ENCODE results near the gene COL11A2.

Gene COL11A2

DNA sequence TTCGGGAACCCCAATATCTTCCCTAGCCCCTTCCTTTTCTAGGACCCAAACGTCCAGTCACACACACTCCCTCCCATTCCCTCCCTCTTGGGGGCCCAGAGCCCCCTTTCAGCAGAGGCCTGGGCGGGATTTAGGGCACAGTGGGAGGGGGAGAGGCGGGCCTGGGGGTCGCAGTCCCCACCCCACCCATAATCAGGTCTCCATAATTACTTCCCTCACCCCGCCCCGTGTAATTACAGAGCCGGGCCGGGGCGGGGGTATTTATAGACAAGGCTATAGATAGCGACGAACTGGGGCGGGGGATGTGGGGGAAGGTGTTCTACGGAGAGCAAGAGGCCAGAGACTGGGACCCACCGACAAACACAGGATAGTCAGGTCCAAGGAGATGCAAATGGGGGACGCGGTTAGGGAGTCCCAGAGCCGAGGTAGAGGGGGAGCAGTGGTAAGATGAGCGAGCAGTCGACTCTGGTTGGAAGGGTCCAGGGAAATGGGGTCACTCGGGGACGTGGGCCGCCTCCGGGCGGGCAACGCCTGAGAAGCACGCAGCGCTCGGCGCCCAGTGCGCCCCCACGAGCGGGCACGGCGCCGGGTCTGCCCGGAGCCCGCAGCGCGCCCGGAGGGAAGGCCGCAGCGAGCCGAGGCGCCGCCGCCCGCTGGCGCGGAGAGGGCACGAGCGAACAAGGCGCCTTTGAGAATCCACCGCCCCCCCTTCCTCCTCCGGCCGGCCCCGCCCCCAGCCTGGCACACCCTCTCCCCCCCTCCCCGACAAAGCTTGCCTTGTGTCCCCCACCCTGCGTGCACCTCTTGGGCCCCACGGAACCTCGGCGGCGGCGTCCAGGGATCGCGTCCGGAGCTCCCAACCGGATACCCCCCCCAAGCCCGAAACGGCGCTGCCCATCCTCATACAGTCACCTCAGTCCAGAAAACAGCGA, 670 bp upstream of the COL11A2 start:
- no peak for DNase-seq (ENCODE audit: low read depth in 2 of 2)

DNA sequence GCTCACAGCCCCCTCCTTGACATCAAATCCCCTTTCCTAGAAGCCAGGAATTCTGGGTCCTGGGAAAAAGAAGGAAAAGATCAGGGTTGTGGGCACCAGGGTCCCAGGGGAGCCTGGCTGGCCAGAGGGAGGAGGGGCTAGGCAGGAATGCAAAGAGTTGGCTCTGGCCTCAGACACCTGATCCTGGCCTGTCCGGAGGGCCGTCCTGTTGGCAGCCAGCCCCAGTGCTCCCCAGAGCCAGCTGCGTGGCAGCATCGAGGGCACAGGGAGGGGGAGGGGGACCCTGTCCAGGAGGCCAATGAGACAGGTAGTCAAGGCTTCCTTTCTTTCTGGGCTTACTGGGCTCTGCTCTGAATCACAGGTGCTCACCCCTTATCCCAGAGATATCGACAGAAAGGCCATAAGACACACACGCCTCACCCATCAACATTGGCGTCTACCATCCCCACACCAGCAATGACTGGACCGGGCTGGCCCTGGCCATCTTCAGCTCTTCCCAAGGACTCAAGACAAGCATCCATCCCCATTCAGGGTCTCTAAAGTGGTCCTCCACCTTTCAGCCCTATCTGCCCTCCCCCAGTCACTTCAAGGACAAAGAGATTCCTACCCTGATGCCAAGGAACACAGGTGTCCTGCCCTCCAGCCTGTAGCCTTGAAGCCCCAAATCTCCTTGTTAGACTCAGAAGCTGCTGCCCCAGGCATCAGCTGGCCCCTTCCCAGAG, 723 bp downstream of the COL11A2 start:
- DNase-seq (ENCODE audit: low read depth in 2 of 2) = no peak

DNA sequence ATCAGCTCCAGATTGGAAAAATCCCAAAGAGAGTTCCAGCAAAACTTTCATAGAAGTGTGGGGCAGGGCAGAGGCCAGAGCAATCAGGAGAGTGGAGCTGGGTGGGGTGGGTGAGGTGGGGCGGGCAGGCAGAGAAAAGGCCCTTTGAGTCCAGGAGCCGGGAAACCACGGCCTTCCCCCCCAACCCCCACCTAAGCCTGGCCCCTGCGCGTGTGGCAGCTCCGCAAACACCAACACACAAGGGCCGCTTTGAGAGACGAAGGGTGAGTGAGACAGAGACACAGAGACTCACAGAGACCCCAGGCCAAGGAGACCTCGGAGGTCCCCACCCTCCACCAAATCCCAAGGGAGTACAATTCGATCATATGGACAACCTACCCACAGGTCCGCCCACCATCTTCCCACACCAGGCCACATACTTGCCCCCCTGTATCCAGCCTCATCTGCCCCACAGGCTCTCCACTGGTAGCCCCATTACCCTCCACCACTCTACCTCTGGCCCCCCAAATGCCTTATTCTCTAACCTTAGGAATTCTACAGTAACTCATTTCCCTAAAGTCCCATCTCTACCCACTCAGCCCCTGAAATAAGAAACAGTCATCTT, 1.7 kb downstream of the COL11A2 start:
- no peak for DNase-seq (ENCODE audit: low read depth in 2 of 2)

DNA sequence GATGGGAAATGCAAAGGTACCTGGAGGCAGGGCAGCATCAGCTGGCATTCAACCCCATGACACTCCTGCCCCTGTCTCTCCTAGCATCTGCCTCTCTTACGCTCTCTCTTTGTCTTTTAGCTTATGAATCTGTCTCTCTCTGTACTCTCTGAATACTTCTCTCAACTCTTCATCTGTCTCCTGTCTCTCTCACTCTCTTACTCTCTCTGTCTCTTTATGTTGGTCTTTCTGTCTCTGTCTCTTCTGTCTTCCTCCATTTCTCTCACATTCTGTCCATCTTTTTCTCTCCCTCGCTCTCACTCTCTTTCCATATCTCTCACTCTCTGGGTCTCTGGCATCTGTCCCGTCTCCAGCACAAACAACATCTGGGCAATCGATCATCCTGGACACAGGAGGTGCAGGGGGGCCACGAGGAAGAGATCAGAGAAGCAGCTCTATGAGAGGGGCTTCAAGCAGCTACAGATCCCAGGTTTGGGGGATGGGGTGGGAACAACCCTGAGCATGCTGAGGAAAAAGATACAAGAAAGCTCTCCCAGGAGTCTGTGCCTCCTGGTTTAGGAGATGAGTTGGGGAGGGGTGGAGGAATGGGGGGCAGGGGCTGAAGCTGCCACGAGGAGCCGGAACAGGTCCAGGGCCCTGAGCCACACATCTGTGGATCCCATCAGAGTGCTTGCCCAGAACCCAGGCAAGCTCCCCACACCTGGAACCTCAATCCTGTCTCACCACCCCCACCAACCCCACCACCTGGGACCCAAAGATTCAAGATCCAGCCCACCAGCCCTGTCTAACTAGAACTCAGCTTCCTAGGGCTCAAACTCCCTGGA, 2.4 kb downstream of the COL11A2 start:
- DNase-seq (ENCODE audit: low read depth in 2 of 2) = no peak

DNA sequence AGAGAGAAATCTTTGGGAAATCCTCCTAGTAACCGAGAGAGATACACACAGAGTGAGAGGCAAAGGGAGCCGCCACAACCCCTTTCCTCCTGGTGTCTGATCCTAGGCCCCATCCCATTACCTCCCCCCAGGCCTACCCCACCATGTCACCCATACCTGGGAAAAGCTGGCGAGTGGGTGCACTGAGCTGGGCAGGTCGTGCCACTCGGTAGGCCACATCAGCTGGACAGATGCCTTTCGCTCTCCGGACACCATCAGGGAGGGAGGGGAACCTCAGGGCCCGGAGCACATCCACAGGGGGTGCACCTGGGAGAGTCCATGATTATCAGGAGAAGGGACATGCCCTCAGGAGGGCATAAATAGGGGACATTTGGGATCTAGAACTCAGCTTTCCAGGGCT, 3.1 kb downstream of the COL11A2 start:
- DNase-seq (ENCODE audit: low read depth in 2 of 2) = no peak

DNA sequence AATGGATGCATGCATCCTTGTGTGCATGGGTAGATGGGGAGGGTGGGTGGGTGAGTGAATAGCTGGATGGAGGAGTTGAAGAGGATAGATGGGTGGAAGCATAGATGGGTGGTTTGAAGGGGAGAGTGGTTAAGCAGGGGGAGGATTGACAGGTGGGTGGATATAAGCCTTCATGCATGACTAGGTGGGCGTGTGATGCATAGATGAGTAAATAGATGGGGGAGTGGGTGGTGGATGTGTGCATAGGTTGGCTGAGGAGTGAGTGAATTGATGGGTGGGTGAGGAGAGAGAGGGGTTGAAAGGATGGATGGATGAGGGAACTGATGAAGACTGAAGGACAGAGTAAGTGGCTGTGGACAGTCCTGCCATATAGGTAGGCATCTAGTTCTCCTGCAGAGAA, 4.5 kb downstream of the COL11A2 start:
- no peak for DNase-seq (ENCODE audit: low read depth in 2 of 2)

DNA sequence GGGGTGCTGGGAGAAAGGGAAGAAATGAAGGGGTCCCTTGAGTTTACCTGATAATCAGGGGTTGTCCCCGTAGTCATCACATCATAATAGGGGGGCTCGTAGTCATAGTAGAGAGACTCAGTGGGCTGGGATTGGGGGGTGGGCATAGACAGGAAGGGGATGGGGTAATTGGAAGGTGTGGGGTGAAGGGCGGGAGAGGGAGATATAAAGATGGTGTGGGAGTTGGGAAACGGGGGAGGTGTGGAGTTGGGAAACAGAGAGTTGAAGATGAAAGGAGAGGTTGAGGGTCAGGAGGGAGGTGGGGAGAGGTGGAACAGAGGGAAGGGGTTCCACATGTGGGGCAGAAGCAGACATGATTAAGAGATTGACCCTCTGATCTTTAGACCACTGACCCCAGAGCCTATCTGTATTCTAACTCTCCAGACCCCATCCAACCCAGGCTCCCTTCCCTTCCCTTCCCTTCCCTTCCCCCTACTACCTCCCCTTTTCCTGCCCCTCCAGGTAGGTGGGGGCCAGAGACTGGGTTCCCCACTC, 6.5 kb downstream of the COL11A2 start:
- no peak for DNase-seq (ENCODE audit: low read depth in 2 of 2)

DNA sequence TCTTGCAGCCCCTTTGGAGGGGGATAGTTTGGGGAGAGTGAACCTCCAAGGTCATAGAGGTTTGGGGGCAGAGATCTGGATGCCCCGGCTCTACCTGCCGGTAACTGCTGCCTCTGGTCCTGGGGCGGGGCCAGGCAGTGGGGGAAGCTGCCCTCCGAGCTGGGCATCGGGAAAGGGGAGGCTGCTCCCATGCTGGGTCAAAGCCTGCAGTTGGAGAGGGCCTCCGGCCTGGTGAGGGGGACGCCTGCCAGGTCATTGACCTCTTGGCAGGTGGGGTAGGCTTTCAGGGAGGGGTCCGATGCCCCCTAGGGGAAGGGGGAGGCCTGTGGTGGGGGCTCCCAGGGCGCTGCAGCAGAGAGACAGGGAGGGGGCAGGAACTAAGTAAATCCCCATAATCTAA, 7.1 kb downstream of the COL11A2 start:
- no peak for DNase-seq (ENCODE audit: low read depth in 2 of 2)

DNA sequence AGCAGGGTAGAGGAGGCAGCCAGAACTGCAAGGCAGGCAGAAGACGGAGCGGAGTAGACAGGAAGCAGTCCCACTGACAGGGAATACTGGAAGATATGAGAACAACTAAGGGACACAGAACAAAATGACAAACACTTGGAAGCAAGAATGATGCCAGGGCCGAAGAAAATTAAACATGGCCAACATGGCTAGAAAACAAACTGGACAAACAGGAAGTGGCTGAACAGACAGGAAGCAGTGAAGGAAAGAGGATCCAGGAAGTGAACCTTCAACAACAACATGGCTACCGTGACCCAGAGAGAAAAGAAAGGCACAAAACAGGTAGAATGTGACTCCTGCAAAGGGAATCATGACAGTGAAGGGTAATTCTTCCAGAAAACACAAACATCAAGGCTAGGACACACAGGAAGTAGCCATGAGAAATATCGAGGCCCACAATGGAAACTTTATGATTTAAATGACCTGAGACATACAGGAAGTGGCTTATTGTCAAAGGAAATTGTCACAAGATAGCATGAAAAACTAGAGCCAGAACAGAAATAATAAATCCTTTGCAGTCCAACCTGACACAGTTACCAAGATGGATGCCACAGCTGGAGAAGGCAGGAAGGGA, 9.1 kb downstream of the COL11A2 start:
- no peak for DNase-seq (ENCODE audit: low read depth in 2 of 2)

DNA sequence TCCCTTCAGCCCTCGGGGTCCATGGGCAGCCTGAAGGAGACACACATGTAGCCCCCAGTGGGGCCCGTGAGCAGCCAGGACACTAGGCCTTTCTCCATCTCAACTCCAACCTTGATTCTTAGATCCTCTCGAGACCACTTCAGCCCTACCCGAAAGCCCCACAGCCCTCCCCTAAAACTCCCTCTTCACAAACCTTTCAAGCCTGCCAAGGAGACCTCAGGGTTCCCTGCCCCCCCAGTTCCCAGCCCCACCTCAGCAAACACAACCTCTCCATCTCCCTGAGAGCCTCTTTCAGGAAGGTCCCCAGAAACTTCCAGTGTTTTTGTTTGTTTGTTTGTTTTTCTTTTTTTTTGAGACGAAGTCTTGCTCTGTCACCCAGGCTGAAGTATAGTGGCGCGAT, 11.1 kb downstream of the COL11A2 start:
- no peak for DNase-seq (ENCODE audit: low read depth in 2 of 2)

DNA sequence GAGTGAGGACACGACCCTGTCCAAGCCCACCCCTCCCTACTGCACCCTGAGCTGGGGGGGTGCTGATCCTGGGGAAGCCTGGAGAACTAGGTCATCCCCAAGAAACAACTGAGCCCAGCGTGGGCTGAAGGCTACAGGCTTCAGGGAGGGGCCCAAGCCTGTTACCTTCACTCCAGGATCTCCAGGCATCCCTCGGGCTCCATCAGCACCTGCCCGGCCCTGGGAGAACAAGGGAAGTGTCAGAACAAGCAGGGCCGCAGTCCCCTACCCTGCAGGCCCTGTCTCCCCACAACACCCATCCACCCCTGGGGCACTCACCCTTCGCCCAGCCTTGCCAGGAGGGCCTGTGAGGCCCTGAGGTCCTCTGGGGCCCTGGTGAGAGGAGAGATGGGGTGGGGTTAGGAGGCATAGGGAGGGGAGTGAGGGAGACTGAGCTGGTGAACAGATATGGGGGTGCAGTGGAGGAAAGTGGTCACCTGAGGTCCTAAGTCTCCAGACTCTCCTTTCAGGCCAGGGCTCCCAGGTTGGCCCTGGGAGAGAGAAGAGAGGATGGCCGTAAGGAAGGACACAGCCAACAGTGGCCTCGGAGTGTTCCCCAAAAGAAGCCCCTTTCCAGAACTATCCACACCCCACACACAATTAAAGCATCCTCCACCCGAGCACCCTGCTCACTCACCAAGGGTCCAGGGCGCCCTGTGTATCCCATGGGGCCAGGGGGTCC, 13.4 kb downstream of the COL11A2 start:
- no peak for DNase-seq (ENCODE audit: low read depth in 2 of 2)

DNA sequence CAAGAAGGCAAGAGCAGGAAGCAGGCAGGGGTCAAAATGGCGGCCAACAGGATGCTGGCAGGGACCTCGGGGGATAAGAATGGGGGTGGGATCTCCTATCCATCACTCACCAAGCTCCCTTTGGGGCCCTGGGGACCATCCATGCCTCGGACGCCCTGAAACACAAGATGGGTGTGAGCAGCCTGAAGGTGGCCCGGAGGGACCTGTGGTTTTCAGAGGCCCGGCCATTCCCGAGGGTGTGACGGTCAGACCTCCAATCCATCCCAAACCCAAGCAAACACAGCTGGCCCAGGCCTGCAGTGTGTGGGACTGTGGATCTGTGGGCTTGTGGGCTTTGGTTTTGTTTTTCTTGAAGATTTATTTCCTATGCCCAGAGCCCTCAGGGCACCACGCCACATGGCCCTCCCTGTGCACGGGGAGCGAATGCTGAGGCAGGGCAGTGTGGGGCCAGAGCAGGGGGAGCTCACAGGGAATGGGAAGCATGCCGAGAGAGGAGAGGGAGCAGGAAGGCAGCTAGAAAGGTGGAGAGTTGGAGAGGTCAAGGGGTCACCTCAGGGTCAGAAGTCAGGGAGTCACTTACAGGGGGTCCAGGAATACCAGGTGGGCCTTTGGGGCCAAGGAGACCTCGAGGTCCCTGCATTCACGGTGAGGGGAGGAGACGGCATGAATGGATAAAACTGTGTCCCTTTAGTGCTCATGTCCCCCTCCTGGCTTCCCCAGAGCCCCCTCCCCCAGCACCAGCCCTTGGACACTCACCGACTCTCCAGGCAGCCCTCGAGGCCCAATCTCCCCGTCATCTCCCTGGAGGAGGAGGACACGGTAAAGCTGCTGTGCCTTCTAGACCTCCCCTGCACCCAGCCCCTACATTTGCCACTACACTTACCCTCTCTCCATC, 14.5 kb downstream of the COL11A2 start:
- DNase-seq (ENCODE audit: low read depth in 2 of 2) = no peak

DNA sequence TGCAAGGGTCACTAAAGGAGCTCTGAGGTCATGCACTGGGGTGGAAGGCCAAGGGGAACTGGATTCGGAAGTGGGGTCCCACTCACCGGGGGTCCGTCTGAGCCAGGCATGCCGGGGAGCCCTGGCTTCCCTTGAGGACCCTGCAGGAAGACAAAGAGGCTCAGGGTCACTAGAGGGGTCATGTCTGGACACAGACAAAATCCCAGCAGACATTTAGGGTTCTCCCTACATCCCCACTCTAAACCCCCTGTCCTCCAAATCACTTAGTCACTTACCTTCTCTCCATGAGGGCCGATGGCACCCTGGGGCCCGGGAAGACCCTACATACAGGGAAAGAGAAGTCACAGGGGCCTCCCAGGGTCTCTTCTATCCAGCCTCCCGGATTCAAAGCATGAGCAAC, 15.4 kb downstream of the COL11A2 start:
- no peak for DNase-seq (ENCODE audit: low read depth in 2 of 2)

DNA sequence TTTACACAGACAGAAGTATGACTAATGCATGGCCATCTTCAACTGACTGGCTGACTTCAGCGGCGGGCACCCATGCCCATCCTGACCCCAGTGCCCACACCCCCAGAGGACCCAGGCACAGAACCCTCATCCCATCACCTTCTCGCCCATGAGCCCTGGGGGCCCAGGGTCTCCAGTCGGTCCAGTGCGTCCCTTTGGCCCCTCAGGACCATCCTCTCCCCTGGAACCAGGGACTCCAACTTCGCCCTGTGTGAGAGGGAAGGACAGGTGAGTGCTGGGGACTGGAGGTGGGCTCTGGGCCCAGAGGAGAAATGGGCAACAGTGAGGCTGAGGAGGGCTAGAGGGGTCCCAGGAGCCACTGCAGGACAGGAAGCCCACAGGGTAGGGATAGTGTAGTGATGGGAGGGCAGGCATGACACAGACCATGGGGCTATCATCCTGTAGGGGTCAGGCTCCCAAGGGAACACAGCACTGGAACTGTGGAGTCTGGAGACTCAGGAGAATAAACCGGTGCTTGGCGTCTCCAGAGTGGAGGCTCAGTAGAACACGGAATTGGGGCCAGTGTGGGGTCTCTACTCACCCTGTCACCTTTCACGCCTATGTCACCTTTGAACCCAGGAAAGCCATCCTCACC, 16.7 kb downstream of the COL11A2 start:
- no peak for DNase-seq (ENCODE audit: low read depth in 2 of 2)

DNA sequence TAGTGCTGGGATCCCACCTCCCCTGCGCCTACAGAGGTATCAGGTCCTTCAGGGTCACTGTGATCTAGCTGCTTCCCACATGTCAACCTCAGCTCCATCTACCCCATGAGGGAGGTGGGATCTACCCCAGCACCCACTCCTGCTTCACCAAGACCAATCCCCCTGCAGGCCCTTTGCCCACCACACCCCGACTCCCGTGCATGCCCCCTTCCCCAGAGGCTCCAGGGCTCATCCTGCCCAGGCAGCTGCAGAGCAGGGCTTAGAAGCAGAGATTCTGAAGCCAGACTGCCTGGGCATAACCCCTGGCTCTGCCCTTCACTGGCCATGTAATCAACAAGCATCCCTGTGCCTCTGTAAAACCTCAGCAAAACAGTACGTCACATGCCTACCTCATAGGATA, 17.5 kb downstream of the COL11A2 start:
- DNase-seq (ENCODE audit: low read depth in 2 of 2) = no peak

DNA sequence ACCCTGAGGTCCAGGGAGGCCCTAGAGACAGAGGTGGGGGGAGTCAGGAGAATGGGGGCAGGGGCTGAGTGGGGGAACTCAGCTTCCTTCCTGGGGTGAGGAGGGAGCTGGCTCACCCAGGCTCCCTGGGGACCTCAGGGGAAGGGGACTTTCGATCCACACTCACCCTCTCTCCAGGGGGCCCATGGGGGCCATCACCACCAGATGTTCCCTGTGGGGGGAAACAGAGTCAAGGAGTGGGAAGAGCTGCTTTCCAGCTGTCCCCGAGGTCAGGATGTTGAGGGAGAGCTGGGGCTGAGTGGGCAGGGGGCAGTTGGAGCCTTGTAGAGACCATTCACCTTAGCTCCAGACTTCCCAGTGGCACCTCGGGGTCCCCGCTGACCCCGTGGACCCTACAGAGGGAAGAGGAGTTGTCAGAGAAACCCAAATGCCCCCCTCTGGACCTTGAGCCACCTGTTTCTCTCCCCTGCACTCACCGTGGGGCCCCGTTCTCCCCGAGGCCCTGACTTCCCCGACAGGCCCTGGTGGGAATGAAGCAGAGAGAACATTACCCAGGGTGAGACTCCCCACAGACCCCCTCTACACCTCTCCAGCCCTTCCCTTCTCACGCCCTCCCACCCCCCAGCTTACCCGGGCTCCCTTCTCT, 18.6 kb downstream of the COL11A2 start:
- DNase-seq (ENCODE audit: low read depth in 2 of 2) = no peak

DNA sequence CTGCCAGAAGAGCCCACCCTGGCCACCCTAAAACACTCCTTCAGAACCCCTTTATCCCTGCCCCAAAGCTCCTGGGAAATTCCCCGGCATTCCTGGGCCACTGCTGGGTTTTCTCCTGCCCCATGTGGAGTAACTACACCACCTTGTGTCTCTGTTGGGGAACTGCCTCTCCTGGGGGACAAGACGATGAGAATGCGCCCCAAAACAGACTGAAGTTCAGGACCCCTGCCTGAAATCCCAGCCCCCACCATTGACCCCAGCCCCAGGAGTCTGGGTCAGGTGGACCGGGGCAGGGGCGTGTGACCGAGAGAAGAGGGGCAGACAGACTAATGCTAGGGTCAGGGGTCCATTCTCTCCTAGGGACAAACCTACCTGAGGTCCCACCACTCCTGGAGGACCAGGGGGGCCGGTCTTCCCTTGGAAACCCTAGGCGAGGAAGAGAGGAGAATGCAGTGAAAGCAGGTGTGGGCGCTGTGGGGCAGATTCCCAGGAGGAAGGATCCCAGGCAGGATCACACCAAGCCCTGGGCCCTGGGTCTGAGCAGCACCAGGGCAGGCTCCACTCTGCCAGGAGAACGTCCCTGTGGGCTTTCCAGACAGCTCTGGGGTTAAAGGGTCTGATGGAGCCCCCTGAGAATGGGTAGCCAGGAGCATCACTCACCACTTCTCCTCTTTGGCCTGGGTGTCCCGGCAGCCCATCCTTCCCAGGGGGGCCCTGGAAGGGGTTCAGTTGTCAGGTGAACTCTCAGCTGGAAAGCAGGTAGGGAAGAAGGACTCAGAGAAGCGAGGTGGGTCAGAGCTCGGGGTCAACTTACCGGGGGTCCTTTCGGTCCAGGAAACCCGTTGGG, 19.4 kb downstream of the COL11A2 start:
- no peak for DNase-seq (ENCODE audit: low read depth in 2 of 2)

All from stimulated activated CD8-positive, alpha-beta memory T cell treated with anti-CD3 and anti-CD28 coated beads, Interleukin-15, amount 100 ng/mL, for 48 hours (primary cell).